CD4-positive, alpha-beta T cell treated with Interleukin-21 for 1 hour (primary cell): ENCODE data around the gene RNF141.

ENCODE experiments used
- DNase-seq: peaks from one replicate; pipeline ENCODE4 v3.0.0-alpha.2; 2020

Gene RNF141

GRCh38 chr11:10478574-10479550 lies 62.1 kb downstream of the RNF141 start:
- DNase-seq, result no peak

- DNase-seq, result no peak
Observed at GRCh38 chr11:10478066-10478465, 62.9 kb downstream of the RNF141 start.

- DNase-seq, result no peak
Observed at GRCh38 chr11:10477690-10478046, 63.3 kb downstream of the RNF141 start.

GRCh38 chr11:10476927-10477689 lies 63.9 kb downstream of the RNF141 start:
- no peak for DNase-seq

- no peak for DNase-seq
Observed at GRCh38 chr11:10476342-10476741, 64.6 kb downstream of the RNF141 start.

GRCh38 chr11:10474551-10474950 lies 66.4 kb downstream of the RNF141 start:
- no peak for DNase-seq

- DNase-seq, result no peak
Observed at GRCh38 chr11:10473371-10473770, 67.6 kb downstream of the RNF141 start.

- DNase-seq, result no peak
Observed at GRCh38 chr11:10462746-10463300, 78.2 kb downstream of the RNF141 start.
